ENCODE results near the gene ARRDC5. TPM values are rescaled to one million over a fixed set of nuclear protein-coding genes. Genes with fewer than 3 reads are reported as not detected.

Gene ARRDC5
- total and polyA plus RNA-seq, 2 donors (not counting 3 experiments of a cell fraction or from before 2014, with no cell fraction given) = 0.04 TPM; not detected in 1

DNA sequence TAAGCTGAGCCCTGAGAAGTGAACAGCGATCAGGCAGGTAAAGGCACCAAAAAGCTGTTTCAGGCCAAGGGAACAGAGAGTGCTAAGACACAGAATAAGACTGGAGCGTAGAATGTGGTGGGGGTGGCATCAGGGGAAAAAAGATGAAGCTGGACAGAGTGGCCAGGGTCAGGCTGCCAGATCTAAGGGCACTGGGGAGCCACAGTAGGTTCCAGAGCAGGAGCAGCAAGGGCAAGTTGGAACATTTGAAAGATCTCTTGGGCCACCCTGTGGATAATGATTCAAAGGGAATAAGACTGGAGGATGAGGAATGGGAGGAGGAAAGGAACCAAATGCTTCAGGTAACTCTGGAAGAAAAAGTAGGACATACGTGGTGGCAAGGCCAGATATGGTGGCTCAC, 28.8 kb downstream of the ARRDC5 start:
- Histone ChIP-seq H3K4me1 (ENCODE audit: control insufficient read depth, extremely low read depth, insufficient read depth, low read length) (no peaks in the 10 kb centered on the region), H3K27me3 (ENCODE audit: control insufficient read depth in 2 of 2, insufficient read depth in 2 of 2, low read length in 2 of 2) (no peaks in the 10 kb centered on the region), H3K4me3 (replicated peaks in 1 of 3; ENCODE audit: insufficient read depth in 1 of 3, low read depth in 1 of 3, low read length in 3 of 3) (no peak overlapping the region), H3K27ac (ENCODE audit: insufficient read depth, low read depth, low read length) (no peak overlapping the region), H3K79me2 (ENCODE audit: control insufficient read depth, insufficient read depth, low read length) (no peaks in the 10 kb centered on the region), H3K9me3 (replicated peaks; ENCODE audit: control insufficient read depth, insufficient read depth, low read length) (no peaks in the 10 kb centered on the region), H3K4me2 (ENCODE audit: insufficient read depth, low read length) (no peak overlapping the region), H3K36me3 (ENCODE audit: control insufficient read depth in 2 of 2, extremely low read depth in 1 of 2, insufficient read depth in 2 of 2, low read length in 2 of 2) (no peaks in the 10 kb centered on the region), H3K9ac (replicated peaks; ENCODE audit: extremely low read depth, insufficient read depth, low read length) (no peak overlapping the region), H3K9me1 (replicated peaks; ENCODE audit: control insufficient read depth, extremely low read depth, insufficient read depth, low read length) (no peaks in the 10 kb centered on the region), H4K20me1 (replicated peaks; ENCODE audit: control insufficient read depth, extremely low read depth, insufficient read depth, low read length) (no peaks in the 10 kb centered on the region), H2AFZ (ENCODE audit: low read depth, low read length) (no peak overlapping the region)
- FAIRE-seq = no peak
- intact Hi-C loops (cut with micrococcal nuclease) (no loop called here), dilution Hi-C loops (cut with MboI; ENCODE audit: extremely low pct_ligation_motif_present, low sequenced_read_pairs) (no loop called here)
- BruUV-seq (replicated peaks) = no TSS peak
- DNase-seq (ENCODE audit: low read depth, low spot score) = no peak
- TF ChIP-seq GATA2 (IDR thresholded peaks at IDR 0.05; ENCODE audit: insufficient read depth, insufficient read length, low read depth, low read length) = no peak
- no peak for TF ChIP-seq MYC (IDR thresholded peaks at IDR 0.05; ENCODE audit: low read depth, low read length)
- no peak for TF ChIP-seq CTCF (IDR thresholded peaks at IDR 0.05; ENCODE audit: extremely low read depth in 1 of 2, insufficient read depth in 1 of 2, low read depth in 1 of 2, low read length in 2 of 2)
- TF ChIP-seq FOS (IDR thresholded peaks at IDR 0.05; ENCODE audit: borderline replicate concordance, insufficient read depth, low read length) = no peak
- TF ChIP-seq EZH2 (IDR thresholded peaks at IDR 0.05; ENCODE audit: borderline replicate concordance, low read depth, low read length, severe bottlenecking) = no peak
- TF ChIP-seq JUN (IDR thresholded peaks at IDR 0.05; ENCODE audit: borderline replicate concordance, insufficient read depth, insufficient read length, low read depth) = no peak
- TF ChIP-seq POLR2A (IDR thresholded peaks at IDR 0.05; ENCODE audit: low read depth, low read length) = no peak
- TF ChIP-seq MAX (IDR thresholded peaks at IDR 0.05; ENCODE audit: insufficient read depth, insufficient read length) = no peak
- no peak for TF ChIP-seq POLR2AphosphoS5 (IDR thresholded peaks at IDR 0.05; ENCODE audit: insufficient read depth, low read depth, low read length)
- CTCF ChIA-PET = interaction anchor here (1.0 to 11.1 kb wide), 9 partner anchors 28 to 159 kb away, joined by 3 to 176 read pairs (median 6); partner anchors contain the start of gene UHRF1
- POLR2A ChIA-PET = no interaction called here
